K562 (cell line): ENCODE data around the gene TACC3.

Experiments used
- CAMTA2 ChIP-seq: fragments of 250-450 bp; sonication (Bioruptor Pico); conservative IDR thresholded peaks from 2 replicates; pipeline ENCODE4 v1.5.1; 2022
- CBFB ChIP-seq: sonication (generic); formaldehyde crosslinking; IDR thresholded peaks from 2 replicates; pipeline ENCODE4 v1.4.0; 2020; ENCODE audit warnings: mild to moderate bottlenecking, missing genetic modification reagents
- HDGF ChIP-seq: fragments of 450-650 bp; IDR thresholded peaks from 2 replicates; pipeline ENCODE4 v1.6.1; 2016
- IRF2 ChIP-seq: sonication (generic); formaldehyde crosslinking; IDR thresholded peaks from 2 replicates; pipeline ENCODE4 v1.8.1; 2022; ENCODE audit warnings: mild to moderate bottlenecking, missing genetic modification reagents
- NR2C2 ChIP-seq, 2 experiments: fragments of 200-800 bp in 1 of 2; sonication (Bioruptor generic) in 1 of 2; sonication (generic) in 1 of 2; formaldehyde crosslinking in 1 of 2; IDR thresholded peaks; 2 replicates each; pipeline versions ENCODE4 v1.6.1 to v1.8.0; 2016 to 2022; ENCODE audit warnings: mild to moderate bottlenecking in 1 of 2, missing compliant biosample characterization in 1 of 2, missing genetic modification characterization in 1 of 2, missing genetic modification reagents in 1 of 2
- SIX5 ChIP-seq, 2 experiments: IDR thresholded peaks; 2 replicates each; pipeline ENCODE4 v1.6.1; 2011; ENCODE audit warnings: low read length in 2 of 2, borderline replicate concordance in 1 of 2, low read depth in 1 of 2, mild to moderate bottlenecking in 1 of 2, moderate library complexity in 1 of 2; ENCODE audit not compliant: insufficient read depth in 1 of 2
- SRF ChIP-seq, 2 experiments: fragments of 250-450, 450-650 bp in 1 of 2; sonication (Bioruptor Pico) in 1 of 2; sonication (generic) in 1 of 2; formaldehyde crosslinking; IDR thresholded peaks; 2 replicates each; pipeline versions ENCODE4 v1.5.0 to v1.5.1; 2020 to 2022; ENCODE audit warnings: mild to moderate bottlenecking in 1 of 2, missing genetic modification reagents in 1 of 2
- WHSC1 ChIP-seq: IDR thresholded peaks from one replicate; pipeline ENCODE4 v1.6.1; 2012; ENCODE audit warnings: low read length, control low read depth, inconsistent platforms
- YY1 ChIP-seq, 3 experiments: IDR thresholded peaks; 2 replicates each; pipeline ENCODE4 v1.6.1; 2011; ENCODE audit warnings: low read length in 2 of 3, mild to moderate bottlenecking in 2 of 3, moderate library complexity in 2 of 3, borderline replicate concordance in 1 of 3, control low read depth in 1 of 3, low read depth in 1 of 3; ENCODE audit not compliant: insufficient read depth in 3 of 3, insufficient replicate concordance in 2 of 3, control insufficient read depth in 1 of 3, insufficient read length in 1 of 3; ENCODE audit errors: extremely low read depth in 1 of 3
- ZNF217 ChIP-seq: sonication (generic); formaldehyde crosslinking; IDR thresholded peaks from 2 replicates; pipeline ENCODE4 v1.8.0; 2022; ENCODE audit warnings: mild to moderate bottlenecking, missing genetic modification reagents
- ZNF232 ChIP-seq: sonication (generic); formaldehyde crosslinking; IDR thresholded peaks from 2 replicates; pipeline ENCODE4 v1.8.0; 2022; ENCODE audit warnings: mild to moderate bottlenecking, missing genetic modification reagents
- ZNF354B ChIP-seq: fragments of 250-450 bp; sonication (Bioruptor Pico); IDR thresholded peaks from 2 replicates; pipeline ENCODE4 v1.4.0; 2020
- TF ChIP-seq, protein P1 (sequence below), 2 experiments: fragments of 200-800 bp in 1 of 2; sonication (Bioruptor generic) in 1 of 2; sonication (generic) in 1 of 2; formaldehyde crosslinking in 1 of 2; IDR thresholded peaks in 1 of 2; conservative IDR thresholded peaks in 1 of 2; 2 replicates each; pipeline versions ENCODE4 v1.5.0 to v1.6.1; 2016 to 2020; ENCODE audit warnings: missing compliant biosample characterization in 1 of 2, missing genetic modification characterization in 1 of 2, missing genetic modification reagents in 1 of 2
- TF ChIP-seq, protein P2 (sequence below), 3 experiments: IDR thresholded peaks in 2 of 3; conservative IDR thresholded peaks in 1 of 3; 2 replicates each; pipeline ENCODE4 v1.5.1; 2011 to 2012; ENCODE audit warnings: low read length in 3 of 3, mild to moderate bottlenecking in 3 of 3, control low read depth in 2 of 3, improper control_type of control experiment in 1 of 3, inconsistent platforms in 1 of 3, low read depth in 1 of 3, mixed read lengths in 1 of 3, moderate library complexity in 1 of 3; ENCODE audit not compliant: insufficient read depth in 2 of 3

DNA sequence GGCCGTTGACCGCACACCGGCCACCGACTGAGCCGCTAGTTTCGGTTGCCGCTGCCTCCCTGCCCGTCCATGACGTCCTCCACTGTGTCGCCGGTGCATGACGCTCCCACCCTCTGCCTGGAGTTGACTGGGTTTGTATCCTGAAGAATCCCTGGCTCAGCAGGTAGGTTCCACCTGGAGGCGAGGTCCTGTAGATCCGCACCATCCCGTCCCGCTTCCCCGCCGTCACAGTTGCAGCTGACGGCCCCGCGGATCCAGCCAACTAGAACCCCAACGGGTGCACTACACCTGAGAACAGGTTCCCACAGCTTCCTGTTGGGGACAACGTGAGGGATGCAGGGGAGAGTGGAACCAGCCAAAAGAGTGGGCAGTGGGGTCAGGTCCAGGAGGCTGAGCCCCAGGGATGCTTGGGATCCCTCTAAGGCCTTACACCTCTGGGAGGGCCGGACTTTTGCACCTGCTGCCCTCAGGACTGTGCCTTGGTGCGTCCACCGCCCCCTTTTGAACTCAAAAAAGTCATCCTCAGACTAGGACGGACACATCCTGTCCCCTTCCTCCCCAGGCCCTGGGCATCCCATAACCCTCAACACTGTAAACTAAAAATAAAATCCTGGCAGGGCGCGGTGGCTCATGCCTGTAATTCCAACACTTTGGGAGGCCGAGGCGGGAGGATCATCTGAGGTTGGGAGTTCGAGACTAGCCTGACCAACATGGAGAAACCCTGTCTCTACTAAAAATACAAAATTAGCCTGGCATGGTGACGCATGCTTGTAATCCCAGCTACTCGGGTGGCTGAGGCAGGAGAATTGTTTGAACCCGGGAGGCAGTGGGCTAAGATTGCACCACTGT lies 8.1 kb upstream of the TACC3 start:
- no peak for TF ChIP-seq SRF (CRISPR knock-in tag; IDR thresholded peaks at IDR 0.05)
- no peak for TF ChIP-seq ZNF354B (CRISPR knock-in tag)
- TF ChIP-seq NR2C2 (CRISPR knock-in tag; IDR thresholded peaks at IDR 0.05) = no peak
- peak; percentile 14; the same call in 1 of the 2 replicates for TF ChIP-seq NR2C2 (tag; IDR thresholded peaks at IDR 0.05)
- no peak for TF ChIP-seq WHSC1
- TF ChIP-seq ZNF217 = no peak
- 0 out of 2 replicates have a peak, but pooled peaks have one; percentile 22 for TF ChIP-seq ZNF232
- no peak for TF ChIP-seq CAMTA2
- no peak for TF ChIP-seq CBFB (CRISPR knock-in tag)
- no peak for TF ChIP-seq SIX5 (IDR thresholded peaks at IDR 0.05; ENCODE audit: borderline replicate concordance in 1 of 2, insufficient read depth in 1 of 2, low read depth in 1 of 2, low read length in 2 of 2)
- TF ChIP-seq HDGF = no peak
- TF ChIP-seq YY1 (IDR thresholded peaks at IDR 0.05; ENCODE audit: borderline replicate concordance in 1 of 3, control insufficient read depth in 1 of 3, extremely low read depth in 1 of 3, insufficient read depth in 3 of 3, insufficient read length in 1 of 3, insufficient replicate concordance in 2 of 3, low read depth in 1 of 3, low read length in 2 of 3) = no peak
- no peak for TF ChIP-seq IRF2 (CRISPR knock-in tag)
- TF ChIP-seq, protein P1, sequence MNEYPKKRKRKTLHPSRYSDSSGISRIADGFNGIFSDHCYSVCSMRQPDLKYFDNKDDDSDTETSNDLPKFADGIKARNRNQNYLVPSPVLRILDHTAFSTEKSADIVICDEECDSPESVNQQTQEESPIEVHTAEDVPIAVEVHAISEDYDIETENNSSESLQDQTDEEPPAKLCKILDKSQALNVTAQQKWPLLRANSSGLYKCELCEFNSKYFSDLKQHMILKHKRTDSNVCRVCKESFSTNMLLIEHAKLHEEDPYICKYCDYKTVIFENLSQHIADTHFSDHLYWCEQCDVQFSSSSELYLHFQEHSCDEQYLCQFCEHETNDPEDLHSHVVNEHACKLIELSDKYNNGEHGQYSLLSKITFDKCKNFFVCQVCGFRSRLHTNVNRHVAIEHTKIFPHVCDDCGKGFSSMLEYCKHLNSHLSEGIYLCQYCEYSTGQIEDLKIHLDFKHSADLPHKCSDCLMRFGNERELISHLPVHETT (CRISPR knock-in tag; conservative IDR thresholded peaks at IDR 0.05 in 1 of 2, IDR thresholded peaks at IDR 0.05 in 1 of 2) = no peak
- TF ChIP-seq, protein P2, sequence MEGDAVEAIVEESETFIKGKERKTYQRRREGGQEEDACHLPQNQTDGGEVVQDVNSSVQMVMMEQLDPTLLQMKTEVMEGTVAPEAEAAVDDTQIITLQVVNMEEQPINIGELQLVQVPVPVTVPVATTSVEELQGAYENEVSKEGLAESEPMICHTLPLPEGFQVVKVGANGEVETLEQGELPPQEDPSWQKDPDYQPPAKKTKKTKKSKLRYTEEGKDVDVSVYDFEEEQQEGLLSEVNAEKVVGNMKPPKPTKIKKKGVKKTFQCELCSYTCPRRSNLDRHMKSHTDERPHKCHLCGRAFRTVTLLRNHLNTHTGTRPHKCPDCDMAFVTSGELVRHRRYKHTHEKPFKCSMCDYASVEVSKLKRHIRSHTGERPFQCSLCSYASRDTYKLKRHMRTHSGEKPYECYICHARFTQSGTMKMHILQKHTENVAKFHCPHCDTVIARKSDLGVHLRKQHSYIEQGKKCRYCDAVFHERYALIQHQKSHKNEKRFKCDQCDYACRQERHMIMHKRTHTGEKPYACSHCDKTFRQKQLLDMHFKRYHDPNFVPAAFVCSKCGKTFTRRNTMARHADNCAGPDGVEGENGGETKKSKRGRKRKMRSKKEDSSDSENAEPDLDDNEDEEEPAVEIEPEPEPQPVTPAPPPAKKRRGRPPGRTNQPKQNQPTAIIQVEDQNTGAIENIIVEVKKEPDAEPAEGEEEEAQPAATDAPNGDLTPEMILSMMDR (IDR thresholded peaks at IDR 0.05 in 2 of 3, conservative IDR thresholded peaks at IDR 0.05 in 1 of 3; ENCODE audit: insufficient read depth in 2 of 3, low read depth in 1 of 3, low read length in 3 of 3) = no peak
